T-cell (primary cell): ENCODE results near the gene ZNF394. TPM values are rescaled to one million over a fixed set of nuclear protein-coding genes. Genes with fewer than 3 reads are reported as not detected.

Source experiments
- ATAC-seq, 4 experiments: fragments of 200-7000 bp in 3 of 4; fragments of 150-1000 bp in 1 of 4; cut with Tn5 transposase; replicated peaks in 1 of 4; 1 replicate in 3 of 4; 2 replicates in 1 of 4; pipeline ENCODE4 v1.10.0; 2021; ENCODE audit warnings: moderate library complexity in 3 of 4, mild to moderate bottlenecking in 2 of 4, moderate number of reproducible peaks in 1 of 4
- CTCF ChIA-PET, 2 donors: fragments of 300-600 bp; sonication (Branson Sonifier 250); formaldehyde crosslinking; loops; one replicate each; lab custom pipeline; 2022; ENCODE audit warnings: antibody characterized with exemption in 2 of 2; lab: Charles Lee
- POLR2A ChIA-PET, 2 donors: fragments of 300-600 bp; sonication (Branson Sonifier 250); formaldehyde crosslinking; loops; one replicate each; lab custom pipeline; 2022; ENCODE audit warnings: antibody characterized with exemption in 2 of 2; lab: Charles Lee
- DNase-seq, 35 experiments: peaks; one replicate each; pipeline versions ENCODE4 v3.0.0 to v3.0.0-alpha.2; 2013 to 2023
- H3K27ac ChIP-seq: one replicate; pipeline ENCODE4 v1.5.1; 2013; ENCODE audit warnings: low read length
- H3K27me3 ChIP-seq, 2 experiments: replicated peaks in 1 of 2; 1 replicate in 1 of 2; 2 replicates in 1 of 2; pipeline versions ENCODE4 v1.6.1 to v1.7.0; 2013; ENCODE audit warnings: low read length in 1 of 2, mixed read lengths in 1 of 2; ENCODE audit not compliant: control insufficient read depth in 2 of 2, insufficient read depth in 2 of 2; ENCODE audit errors: extremely low read depth in 1 of 2
- H3K36me3 ChIP-seq, 2 donors: 1 replicate in 1 of 2; 2 replicates in 1 of 2; pipeline versions ENCODE4 v1.6.1 to v1.7.0; 2013; ENCODE audit warnings: low read length in 1 of 2; ENCODE audit not compliant: control insufficient read depth in 2 of 2, insufficient read depth in 1 of 2; ENCODE audit errors: extremely low read depth in 1 of 2
- H3K4me1 ChIP-seq, 2 experiments: 1 replicate in 1 of 2; 2 replicates in 1 of 2; pipeline versions ENCODE4 v1.6.1 to v1.7.0; 2013; ENCODE audit warnings: low read length in 2 of 2, mixed read lengths in 1 of 2; ENCODE audit not compliant: insufficient read depth in 2 of 2, control insufficient read depth in 1 of 2; ENCODE audit errors: extremely low read depth in 1 of 2
- H3K4me3 ChIP-seq, 2 donors: 1 replicate in 1 of 2; 2 replicates in 1 of 2; pipeline versions ENCODE4 v1.5.1 to v1.7.0; 2013; ENCODE audit warnings: mild to moderate bottlenecking in 2 of 2, low read length in 1 of 2, moderate library complexity in 1 of 2; ENCODE audit not compliant: control insufficient read depth in 1 of 2; ENCODE audit errors: extremely low read depth in 1 of 2
- H3K9me3 ChIP-seq: 2 replicates; pipeline ENCODE4 v1.7.0; 2013
- H3K27ac Mint-ChIP-seq, 2 donors: one replicate each; pipeline ENCODE4 v1.8.0; 2020 to 2021; ENCODE audit warnings: mild to moderate bottlenecking in 2 of 2, mixed read lengths in 2 of 2
- H3K27me3 Mint-ChIP-seq, 2 donors: one replicate each; pipeline ENCODE4 v1.8.0; 2021 to 2022; ENCODE audit warnings: mixed read lengths in 2 of 2
- H3K36me3 Mint-ChIP-seq: one replicate; pipeline ENCODE4 v1.8.0; 2021; ENCODE audit warnings: mixed read lengths
- H3K4me1 Mint-ChIP-seq, 3 donors: one replicate each; pipeline ENCODE4 v1.8.0; 2020 to 2022; ENCODE audit warnings: mixed read lengths in 3 of 3, mild to moderate bottlenecking in 1 of 3
- H3K4me3 Mint-ChIP-seq, 3 donors: one replicate each; pipeline ENCODE4 v1.8.0; 2020 to 2022; ENCODE audit warnings: mild to moderate bottlenecking in 3 of 3, mixed read lengths in 3 of 3, moderate library complexity in 3 of 3
- H3K9me3 Mint-ChIP-seq, 3 donors: one replicate each; pipeline ENCODE4 v1.8.0; 2020 to 2022; ENCODE audit warnings: mixed read lengths in 3 of 3
- WGBS: methylation state at CpG from one replicate; pipeline ENCODE4 v1.1.5; 2013; ENCODE audit warnings: missing lambda C conversion rate; ENCODE audit not compliant: insufficient coverage; 5-methylcytosine and 5-hydroxymethylcytosine counted together
- total RNA-seq, 35 experiments: library from RNA in 6 of 35; stranded (reverse) in 6 of 35; fragments of 120-200 nt in 1 of 35; gene quantifications; one replicate each; pipeline versions ENCODE4 v1.2.1 to v1.2.4 and lab custom pipeline; 2013 to 2026

Gene ZNF394
- total RNA-seq, 5 donors from 2014 or later (not counting 1 experiment from before 2014, with no cell fraction given): 88.4 to 188 (median 104) TPM

GRCh38 chr7:99469381-99470065 is 30.6 kb downstream of the ZNF394 start:
- Histone ChIP-seq H3K27me3 (no peaks in the 10 kb centered on the region), H3K27ac (no peak overlapping the region), H3K4me1 (peaks cover 16 to 36% of the 10 kb centered on the region in 2 experiments), H3K36me3 (no peaks in the 10 kb centered on the region), H3K4me3 (no peak overlapping the region), H3K9me3 (no peaks in the 10 kb centered on the region)
- CTCF ChIA-PET: interaction anchor here in 1 of 2 donors (0.6 kb wide), 1 partner anchor 692 kb away, joined by 3 read pairs; no protein-coding TSS in a partner anchor
- ATAC-seq (no peak), DNase-seq (no peak)
- H3K27ac Mint-ChIP-seq: no peak overlapping the region
- H3K36me3 Mint-ChIP-seq: no peaks in the 10 kb centered on the region
- peaks cover 34 to 42% (median 39%) of the 10 kb centered on the region in 3 donors for H3K4me1 Mint-ChIP-seq
- H3K9me3 Mint-ChIP-seq: no peaks in the 10 kb centered on the region
- 70% methylated on average over 19 of the region's 23 CpGs for WGBS
- H3K27me3 Mint-ChIP-seq: peaks cover 0 to 4% of the 10 kb centered on the region in 2 donors
- POLR2A ChIA-PET: no interaction called here
- H3K4me3 Mint-ChIP-seq: peak overlapping the region in 1 of 3 donors; percentile 13

DNA sequence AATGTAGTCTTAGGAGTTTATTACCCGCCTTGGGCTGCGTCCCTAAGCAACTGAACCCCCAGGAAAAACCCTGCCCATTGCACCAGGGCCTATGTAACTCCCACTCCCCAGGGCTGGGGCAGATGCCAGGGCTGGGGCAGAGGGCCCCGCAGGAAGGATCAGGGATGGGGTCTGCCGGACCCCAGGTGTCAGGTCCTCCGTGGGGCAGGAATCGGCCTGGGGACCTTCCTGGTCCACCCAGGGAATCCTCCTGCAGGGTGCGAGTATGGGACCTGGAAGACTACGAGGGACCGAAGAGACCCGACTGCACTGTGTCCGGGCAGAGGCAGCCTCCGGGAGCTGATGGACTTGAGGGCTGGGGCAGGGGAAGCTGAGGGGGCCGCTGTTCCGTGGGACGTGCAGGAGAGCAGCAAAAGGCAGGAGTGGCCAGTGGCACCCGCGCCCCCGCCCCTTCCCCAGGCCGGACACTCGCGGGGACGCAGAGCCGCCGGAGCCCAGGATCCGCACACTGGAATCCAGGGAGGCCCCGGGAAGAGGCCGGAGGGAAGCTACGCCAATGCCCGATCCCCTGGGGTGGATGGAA is 31.7 kb downstream of the ZNF394 start:
- POLR2A ChIA-PET: interaction anchor here in 1 of 2 donors (0.6 kb wide), 1 partner anchor 66 kb away, joined by 3 read pairs; no protein-coding TSS in a partner anchor
- H3K27me3 Mint-ChIP-seq: peaks cover 0 to 4% of the 10 kb centered on the region in 2 donors
- no peak overlapping the region for H3K27ac Mint-ChIP-seq
- no peak overlapping the region for H3K4me3 Mint-ChIP-seq
- DNase-seq (no peak), ATAC-seq (no peak)
- peaks cover 13 to 39% of the 10 kb centered on the region in 2 experiments for H3K4me1 ChIP-seq
- H3K9me3 Mint-ChIP-seq: no peaks in the 10 kb centered on the region
- H3K36me3 ChIP-seq: peaks cover 0 to 5% of the 10 kb centered on the region in 2 donors
- no peak overlapping the region for H3K27ac ChIP-seq
- no peaks in the 10 kb centered on the region for H3K27me3 ChIP-seq
- H3K4me1 Mint-ChIP-seq: peaks cover 33 to 46% (median 41%) of the 10 kb centered on the region in 3 donors
- no peak overlapping the region for H3K4me3 ChIP-seq
- WGBS: 93% methylated on average over 18 of the region's 29 CpGs
- CTCF ChIA-PET: no interaction called here
- no peaks in the 10 kb centered on the region for H3K9me3 ChIP-seq
- peaks cover 5% of the 10 kb centered on the region for H3K36me3 Mint-ChIP-seq

DNA sequence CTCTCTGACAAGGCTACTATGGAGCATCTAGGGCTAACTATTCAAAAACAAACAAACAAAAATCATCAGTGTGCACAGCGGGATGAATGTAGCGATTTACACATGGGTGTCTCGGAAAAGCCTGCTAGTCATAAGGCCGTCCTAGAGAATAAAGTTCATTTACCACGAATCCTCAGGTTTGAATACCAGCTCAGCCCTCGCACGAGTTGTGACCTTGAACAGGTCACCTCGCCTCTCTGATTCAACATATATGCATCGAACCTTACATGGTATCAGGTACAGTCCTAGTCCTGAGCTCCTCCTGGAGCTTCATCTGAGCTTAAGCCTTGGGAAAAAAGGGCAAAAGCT is 34.7 kb downstream of the ZNF394 start:
- DNase-seq: no peak
- peak overlapping the region; percentile 77 to 95 for H3K4me3 ChIP-seq
- H3K27me3 Mint-ChIP-seq: peaks cover 0 to 4% of the 10 kb centered on the region in 2 donors
- WGBS: 8% methylated on average over 8 of the region's 9 CpGs
- peaks cover 10 to 50% of the 10 kb centered on the region in 2 experiments for H3K4me1 ChIP-seq
- H3K9me3 Mint-ChIP-seq: no peaks in the 10 kb centered on the region
- no peaks in the 10 kb centered on the region for H3K9me3 ChIP-seq
- peak overlapping the region; percentile 88 to 95 (median 94) for H3K4me3 Mint-ChIP-seq
- peaks cover 6 to 10% of the 10 kb centered on the region in 2 donors for H3K36me3 ChIP-seq
- ChIA-PET CTCF (interaction anchor here in 1 of 2 donors (1.5 kb wide), 1 partner anchor 39 kb away, joined by 5 read pairs; the partner anchor contains the start of gene ZKSCAN5), POLR2A (interaction anchor here in 1 of 2 donors (0.8 kb wide), 1 partner anchor 59 kb away, joined by 3 read pairs; no protein-coding TSS in a partner anchor)
- peaks cover 36 to 44% (median 39%) of the 10 kb centered on the region in 3 donors for H3K4me1 Mint-ChIP-seq
- no peaks in the 10 kb centered on the region for H3K27me3 ChIP-seq
- peaks cover 14% of the 10 kb centered on the region for H3K36me3 Mint-ChIP-seq
- H3K27ac Mint-ChIP-seq: peak overlapping the region; percentile 90 to 95
- H3K27ac ChIP-seq: peak overlapping the region; percentile 66
- ATAC-seq: peak in 2 of 4 experiments; percentile 2 to 3

DNA sequence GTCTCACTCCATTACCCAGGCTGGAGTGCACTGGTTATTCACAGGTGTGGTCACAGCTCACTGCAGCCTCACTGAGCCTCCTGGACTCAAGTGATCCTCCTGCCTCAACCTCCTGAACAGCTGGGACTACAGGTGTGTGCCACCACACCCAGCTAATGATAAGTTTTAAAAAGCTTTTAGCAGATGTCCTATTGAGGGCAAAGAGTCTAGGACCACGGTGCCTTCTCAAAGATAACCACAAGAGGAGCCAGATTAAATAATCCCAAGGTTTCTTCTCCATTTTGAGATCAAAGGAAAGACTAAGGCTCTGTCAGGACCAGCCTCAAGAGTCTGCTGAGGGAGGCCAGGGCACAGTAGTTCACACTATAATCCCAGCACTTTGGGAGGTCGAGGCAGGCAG is 38.9 kb downstream of the ZNF394 start:
- peaks cover 10 to 46% of the 10 kb centered on the region in 2 experiments for H3K4me1 ChIP-seq
- no peak overlapping the region for H3K27ac Mint-ChIP-seq
- ATAC-seq (no peak), DNase-seq (no peak)
- no peak overlapping the region for H3K4me3 ChIP-seq
- H3K27me3 ChIP-seq: no peaks in the 10 kb centered on the region
- no peaks in the 10 kb centered on the region for H3K9me3 ChIP-seq
- ChIA-PET CTCF (interaction anchor here in 1 of 2 donors (0.6 to 1.0 kb wide), 3 partner anchors 11 to 134 kb away, joined by 3 read pairs; no protein-coding TSS in a partner anchor), POLR2A (no interaction called here)
- H3K4me1 Mint-ChIP-seq: peaks cover 42 to 52% (median 51%) of the 10 kb centered on the region in 3 donors
- no peaks in the 10 kb centered on the region for H3K27me3 Mint-ChIP-seq
- WGBS: 95% methylated on average over 2 of the region's 2 CpGs
- no peak overlapping the region for H3K4me3 Mint-ChIP-seq
- no peak overlapping the region for H3K27ac ChIP-seq
- H3K36me3 Mint-ChIP-seq: peaks cover 28% of the 10 kb centered on the region
- H3K9me3 Mint-ChIP-seq: no peaks in the 10 kb centered on the region
- peaks cover 11 to 44% of the 10 kb centered on the region in 2 donors for H3K36me3 ChIP-seq

DNA sequence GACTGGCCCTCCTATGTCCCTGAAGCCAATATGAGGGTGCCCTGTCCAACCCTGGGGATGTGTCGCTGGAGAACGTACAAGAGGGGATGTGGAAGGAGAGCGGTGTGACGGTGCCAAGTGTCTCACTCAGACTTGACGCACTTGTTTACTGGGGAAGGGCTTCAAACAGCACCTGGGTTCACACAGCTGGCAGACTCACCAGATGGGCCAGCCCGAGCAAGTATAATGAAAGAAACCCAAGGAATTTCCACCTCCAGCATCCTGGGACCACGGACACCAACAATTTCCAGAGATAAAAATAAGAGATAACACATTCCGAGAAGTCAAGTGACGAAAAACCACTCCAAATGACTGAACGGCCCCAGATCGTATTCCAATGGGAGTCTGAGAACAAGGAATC is 39.4 kb downstream of the ZNF394 start:
- POLR2A ChIA-PET: interaction anchor here in 1 of 2 donors (0.6 kb wide), 1 partner anchor 93 kb away, joined by 8 read pairs; no protein-coding TSS in a partner anchor
- ATAC-seq: no peak
- 100% methylated on average over 4 of the region's 11 CpGs for WGBS
- Histone ChIP-seq H3K4me1 (peaks cover 7 to 42% of the 10 kb centered on the region in 2 experiments), H3K4me3 (no peak overlapping the region), H3K36me3 (peaks cover 11 to 49% of the 10 kb centered on the region in 2 donors), H3K9me3 (no peaks in the 10 kb centered on the region), H3K27ac (no peak overlapping the region), H3K27me3 (no peaks in the 10 kb centered on the region)
- CTCF ChIA-PET: interaction anchor here in 1 of 2 donors (0.6 kb wide), 2 partner anchors 22 to 133 kb away, joined by 3 read pairs; no protein-coding TSS in a partner anchor
- Mint-ChIP-seq H3K27me3 (no peaks in the 10 kb centered on the region), H3K4me3 (no peak overlapping the region), H3K9me3 (no peaks in the 10 kb centered on the region), H3K36me3 (peaks cover 28% of the 10 kb centered on the region), H3K4me1 (peaks cover 36 to 49% (median 46%) of the 10 kb centered on the region in 3 donors), H3K27ac (peak overlapping the region in 1 of 2 donors; percentile 48)
- no peak for DNase-seq

GRCh38 chr7:99459087-99459486 is 41.0 kb downstream of the ZNF394 start:
- WGBS: 86% methylated on average over 5 of the region's 8 CpGs
- CTCF ChIA-PET: interaction anchor here in 1 of 2 donors (0.5 to 0.6 kb wide), 2 partner anchors 46 to 667 kb away, joined by 3 to 4 read pairs; partner anchors contain the start of gene MBLAC1

More at GRCh38 chr7:99459087-99459486, 41.0 kb downstream of the ZNF394 start:
- Histone ChIP-seq H3K4me1 (peaks cover 0 to 27% of the 10 kb centered on the region in 2 experiments), H3K9me3 (no peaks in the 10 kb centered on the region), H3K27me3 (no peaks in the 10 kb centered on the region), H3K4me3 (no peak overlapping the region), H3K36me3 (peaks cover 21 to 64% of the 10 kb centered on the region in 2 donors), H3K27ac (no peak overlapping the region)
- Mint-ChIP-seq H3K4me3 (no peak overlapping the region), H3K27me3 (no peaks in the 10 kb centered on the region), H3K36me3 (peaks cover 29% of the 10 kb centered on the region), H3K4me1 (peaks cover 21 to 37% (median 32%) of the 10 kb centered on the region in 3 donors), H3K9me3 (no peaks in the 10 kb centered on the region), H3K27ac (no peak overlapping the region)
- DNase-seq: peak in 13 of 35 experiments; percentile 8 to 39 (median 18)
- ATAC-seq: peak in 2 of 4 experiments; percentile 41 to 42
- POLR2A ChIA-PET: no interaction called here
